NCI-H128 (cell line): Measurements from ENCODE around the gene PUDP.
"Not testable (repeated sequence)": the region's sequence is repeated elsewhere in the genome, so short reads cannot be mapped to it uniquely, and the experiment has no call there.

ENCODE experiments used
- DNase-seq: peaks from one replicate; lab custom pipeline; 2025; ENCODE audit not compliant: unreplicated experiment; lab: John Stamatoyannopoulos, UW

PUDP gene

GRCh38 chrX:7110821-7111276 lies 37.1 kb downstream of the PUDP start:
- no peak for DNase-seq

- no peak for DNase-seq
Observed at GRCh38 chrX:7109838-7110793, 37.8 kb downstream of the PUDP start.

- DNase-seq = no peak
Observed at GRCh38 chrX:7109049-7109531, 38.9 kb downstream of the PUDP start.

GRCh38 chrX:7108030-7108429 lies 39.9 kb downstream of the PUDP start:
- DNase-seq = no peak

- DNase-seq = no peak
Observed at GRCh38 chrX:7106649-7107048, 41.3 kb downstream of the PUDP start.

GRCh38 chrX:7102119-7102518 lies 45.8 kb downstream of the PUDP start:
- no peak for DNase-seq

- no peak for DNase-seq
Observed at GRCh38 chrX:7100022-7100421, 47.9 kb downstream of the PUDP start.

- DNase-seq = not testable (repeated sequence)
Observed at GRCh38 chrX:7095657-7096056, 52.3 kb downstream of the PUDP start.

- DNase-seq = no peak
Observed at GRCh38 chrX:7093305-7093704, 54.6 kb downstream of the PUDP start.

GRCh38 chrX:7092543-7092942 lies 55.4 kb downstream of the PUDP start:
- DNase-seq = no peak

- DNase-seq = no peak
Observed at GRCh38 chrX:7091923-7092322, 56.0 kb downstream of the PUDP start.

- no peak for DNase-seq
Observed at GRCh38 chrX:7090641-7091040, 57.3 kb downstream of the PUDP start.

GRCh38 chrX:7088968-7089615 lies 58.9 kb downstream of the PUDP start:
- no peak for DNase-seq

GRCh38 chrX:7086384-7086783 lies 61.6 kb downstream of the PUDP start:
- DNase-seq = no peak

- no peak for DNase-seq
Observed at GRCh38 chrX:7085879-7086278, 62.1 kb downstream of the PUDP start.

GRCh38 chrX:7084841-7085240 lies 63.1 kb downstream of the PUDP start:
- DNase-seq = no peak

- DNase-seq = no peak
Observed at GRCh38 chrX:7083468-7084396, 64.2 kb downstream of the PUDP start.

- no peak for DNase-seq
Observed at GRCh38 chrX:7083021-7083420, 64.9 kb downstream of the PUDP start.

- no peak for DNase-seq
Observed at GRCh38 chrX:7082556-7082955, 65.4 kb downstream of the PUDP start.

GRCh38 chrX:7077241-7078230 lies 70.4 kb downstream of the PUDP start:
- no peak for DNase-seq
